ENCODE results near the gene SPECC1. TPM values are rescaled to one million over a fixed set of nuclear protein-coding genes. Genes with fewer than 3 reads are reported as not detected.

The SPECC1 gene
- total RNA-seq, 1 experiment from 2014 or later, result 103 TPM

GRCh38 chr17:20179041-20179440 is 169.9 kb downstream of the SPECC1 start:
- Mint-ChIP-seq H3K27me3 (ENCODE audit: low read depth) (no peaks in the 10 kb centered on the region), H3K27ac (peak overlapping the region; percentile 25), H3K4me1 (peaks cover 66% of the 10 kb centered on the region), H3K4me3 (no peak overlapping the region), H3K36me3 (no peaks in the 10 kb centered on the region), H3K9me3 (no peaks in the 10 kb centered on the region)
- ChIA-PET CTCF (interaction anchor here (1.5 kb wide), 1 partner anchor 57 kb away, joined by 3 read pairs; no protein-coding TSS in a partner anchor), POLR2A (no interaction called here)
- peak; percentile 65 for ATAC-seq
- DNase-seq (ENCODE audit: low spot score), result no peak
- TF ChIP-seq NR1H2 (CRISPR knock-in tag; IDR thresholded peaks at IDR 0.05) (no peak), NFYB (CRISPR knock-in tag; conservative IDR thresholded peaks at IDR 0.05; ENCODE audit: low read depth) (no peak), NFATC4 (CRISPR knock-in tag; IDR thresholded peaks at IDR 0.05) (no peak), SP1 (CRISPR knock-in tag; conservative IDR thresholded peaks at IDR 0.05) (no peak), ZMAT4 (CRISPR knock-in tag; IDR thresholded peaks at IDR 0.05) (no peak), CREB1 (CRISPR knock-in tag; IDR thresholded peaks at IDR 0.05) (no peak)

GRCh38 chr17:20180661-20181060 is 171.5 kb downstream of the SPECC1 start:
- peaks cover 64% of the 10 kb centered on the region for H3K4me1 Mint-ChIP-seq

More at GRCh38 chr17:20180661-20181060, 171.5 kb downstream of the SPECC1 start:
- CTCF ChIA-PET, result no interaction called here
- Mint-ChIP-seq H3K4me3 (no peak overlapping the region), H3K27ac (no peak overlapping the region), H3K27me3 (ENCODE audit: low read depth) (no peaks in the 10 kb centered on the region), H3K9me3 (no peaks in the 10 kb centered on the region), H3K36me3 (no peaks in the 10 kb centered on the region)
- no peak for TF ChIP-seq PREB (CRISPR knock-in tag; IDR thresholded peaks at IDR 0.05; ENCODE audit: borderline replicate concordance)
- TF ChIP-seq E2F5 (CRISPR knock-in tag; IDR thresholded peaks at IDR 0.05), result no peak
- TF ChIP-seq CTCF (IDR thresholded peaks at IDR 0.05), result no peak
- no peak for TF ChIP-seq CBFB (CRISPR knock-in tag; IDR thresholded peaks at IDR 0.05; ENCODE audit: low read depth)
- no peak for TF ChIP-seq HMGXB4 (CRISPR knock-in tag; IDR thresholded peaks at IDR 0.05)
- ATAC-seq (no peak), DNase-seq (ENCODE audit: low spot score) (no peak)
- POLR2A ChIA-PET, result interaction anchor here (1.3 kb wide), 1 partner anchor 25 kb away, joined by 3 read pairs; no protein-coding TSS in a partner anchor
